Right kidney (tissue), 9 donors: Measurements from ENCODE around the gene PKP2.
A peak's percentile ranks its signal among the peaks of the same experiment; 100 is the strongest.

ENCODE experiments used
- DNase-seq: peaks from one replicate; pipeline ENCODE4 v3.0.0-alpha.2; 2016
- long read RNA-seq, 8 donors: transcript quantifications; one replicate each; lab custom pipeline, GENCODE V29; 2026

PKP2 gene
- long read RNA-seq, donor 1, full-length matches to known transcripts: 5 of 5 reads
- long read RNA-seq, donor 1, partial matches to known transcripts: 0 of 5 reads
- long read RNA-seq, donor 1, other reads (novel, unspliced or antisense): 0 of 5 reads
- long read RNA-seq, donor 2, full-length matches to known transcripts: 1 of 1 reads
- long read RNA-seq, donor 2, partial matches to known transcripts: 0 of 1 reads
- long read RNA-seq, donor 2, other reads (novel, unspliced or antisense): 0 of 1 reads
- long read RNA-seq, donor 3, full-length matches to known transcripts: 2 of 2 reads
- long read RNA-seq, donor 3, partial matches to known transcripts: 0 of 2 reads
- long read RNA-seq, donor 3, other reads (novel, unspliced or antisense): 0 of 2 reads
- long read RNA-seq, donor 4, full-length matches to known transcripts: 9 of 14 reads
- long read RNA-seq, donor 4, partial matches to known transcripts: 5 of 14 reads
- long read RNA-seq, donor 4, other reads (novel, unspliced or antisense): 0 of 14 reads
- long read RNA-seq, donor 5, full-length matches to known transcripts: 3 of 3 reads
- long read RNA-seq, donor 5, partial matches to known transcripts: 0 of 3 reads
- long read RNA-seq, donor 5, other reads (novel, unspliced or antisense): 0 of 3 reads
- long read RNA-seq, donor 6, full-length matches to known transcripts: 4 of 4 reads
- long read RNA-seq, donor 6, partial matches to known transcripts: 0 of 4 reads
- long read RNA-seq, donor 6, other reads (novel, unspliced or antisense): 0 of 4 reads
- long read RNA-seq, donor 7, full-length matches to known transcripts: 4 of 15 reads
- long read RNA-seq, donor 7, partial matches to known transcripts: 11 of 15 reads
- long read RNA-seq, donor 7, other reads (novel, unspliced or antisense): 0 of 15 reads
- long read RNA-seq, donor 8, full-length matches to known transcripts: 3 of 3 reads
- long read RNA-seq, donor 8, partial matches to known transcripts: 0 of 3 reads
- long read RNA-seq, donor 8, other reads (novel, unspliced or antisense): 0 of 3 reads

GRCh38 chr12:32896432-32897280 lies at the start of gene PKP2:
TSS of gene PKP2 (minus strand) at chr12:32896777. CDS start at chr12:32896731, 46 bp downstream.
- peak; percentile 87 for DNase-seq

GRCh38 chr12:32944195-32944594 lies 47.6 kb upstream of the PKP2 start:
- no peak for DNase-seq

DNA sequence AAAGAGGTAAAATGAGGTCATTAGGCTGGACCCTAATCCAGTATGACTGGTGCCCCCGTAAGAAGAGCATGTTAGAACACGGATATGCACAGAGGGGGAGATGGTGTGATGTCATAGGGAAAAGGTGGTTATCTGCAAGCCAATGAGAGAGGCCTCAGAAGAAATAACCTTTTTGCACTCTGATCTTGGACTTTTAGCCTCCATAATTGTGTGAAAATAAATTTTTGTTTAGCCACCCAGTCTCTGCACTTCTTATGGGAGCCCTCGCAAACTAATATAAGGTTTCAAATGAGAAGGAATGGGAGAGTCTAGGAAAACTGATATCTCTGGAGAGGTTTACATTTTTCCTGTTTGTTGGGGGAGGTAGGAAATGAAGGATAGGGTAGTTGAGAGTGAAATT lies 43.2 kb upstream of the PKP2 start:
- DNase-seq: no peak

DNA sequence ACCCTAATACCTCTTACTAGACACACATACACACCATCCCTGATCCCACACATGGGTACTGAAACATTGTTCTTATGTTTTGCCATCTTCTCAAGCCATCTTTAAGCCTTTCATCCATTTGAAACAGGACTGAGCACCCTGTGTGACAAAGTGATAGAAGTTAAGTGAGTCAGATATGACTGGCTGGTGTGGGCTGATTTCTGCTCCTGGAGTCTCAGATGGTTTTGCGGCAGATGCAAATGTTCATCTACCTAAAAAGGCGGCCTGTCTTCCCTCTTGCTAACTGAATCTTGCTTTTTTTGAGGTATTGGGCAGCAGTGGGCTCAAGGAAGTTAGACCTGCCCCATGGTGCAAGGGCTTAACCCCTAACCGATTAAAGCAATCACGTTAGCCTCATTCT lies 30.4 kb upstream of the PKP2 start:
- no peak for DNase-seq

DNA sequence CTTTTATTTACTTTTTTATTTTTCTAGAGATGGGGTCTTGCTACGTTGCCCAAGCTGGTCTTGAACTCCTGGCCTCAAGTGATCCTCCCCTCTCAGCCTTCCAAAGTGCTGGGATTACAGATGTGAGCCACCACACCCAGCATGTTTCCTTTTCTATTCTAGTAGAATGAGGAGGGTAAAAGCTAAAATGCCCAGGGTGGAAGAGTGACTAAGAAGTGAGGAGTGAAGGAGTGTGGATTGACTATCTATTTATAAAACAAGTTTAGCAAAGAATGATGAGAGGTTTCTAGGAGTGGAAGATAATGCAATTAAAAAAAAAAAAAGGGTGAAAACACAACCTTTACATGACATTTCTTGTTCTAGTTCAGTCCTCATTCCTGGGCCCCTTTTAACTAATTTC lies 29.8 kb upstream of the PKP2 start:
- no peak for DNase-seq

DNA sequence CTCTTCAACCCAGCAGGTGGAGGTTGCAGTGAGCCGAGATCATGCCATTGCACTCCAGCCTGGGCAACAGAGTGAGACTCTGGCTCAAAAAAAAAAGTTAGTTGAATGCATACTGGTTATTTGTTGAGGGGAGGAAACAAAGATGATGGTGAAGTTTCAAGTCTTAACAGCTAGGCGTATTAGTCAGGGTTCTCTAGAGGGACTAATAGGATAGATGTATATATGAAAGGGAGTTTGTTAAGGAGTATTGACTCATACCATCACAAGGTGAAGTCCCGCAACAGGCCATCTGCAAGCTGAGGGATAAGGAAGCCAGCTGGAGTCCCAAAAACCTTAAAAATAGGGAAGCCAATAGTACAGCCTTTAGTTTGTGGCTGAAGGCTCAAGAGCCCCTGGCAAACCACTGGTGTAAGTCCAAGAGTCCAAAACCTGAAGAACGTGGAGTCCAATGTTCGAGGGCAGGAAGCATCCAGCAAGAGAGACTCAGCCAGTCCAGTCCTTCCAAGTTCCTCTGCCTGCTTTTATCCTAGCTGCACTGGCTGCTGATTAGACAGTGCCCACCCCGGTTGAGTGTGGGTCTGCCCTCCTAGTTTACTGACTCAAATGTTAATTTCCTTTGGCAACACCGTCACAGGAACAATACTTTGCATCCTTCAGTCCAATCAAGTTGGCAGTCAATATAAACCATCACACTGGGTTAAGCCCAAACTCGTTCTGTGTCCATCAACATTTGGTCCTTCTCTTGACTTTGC lies 26.1 kb upstream of the PKP2 start:
- DNase-seq: no peak

GRCh38 chr12:32921397-32921796 lies 24.8 kb upstream of the PKP2 start:
- DNase-seq: no peak

DNA sequence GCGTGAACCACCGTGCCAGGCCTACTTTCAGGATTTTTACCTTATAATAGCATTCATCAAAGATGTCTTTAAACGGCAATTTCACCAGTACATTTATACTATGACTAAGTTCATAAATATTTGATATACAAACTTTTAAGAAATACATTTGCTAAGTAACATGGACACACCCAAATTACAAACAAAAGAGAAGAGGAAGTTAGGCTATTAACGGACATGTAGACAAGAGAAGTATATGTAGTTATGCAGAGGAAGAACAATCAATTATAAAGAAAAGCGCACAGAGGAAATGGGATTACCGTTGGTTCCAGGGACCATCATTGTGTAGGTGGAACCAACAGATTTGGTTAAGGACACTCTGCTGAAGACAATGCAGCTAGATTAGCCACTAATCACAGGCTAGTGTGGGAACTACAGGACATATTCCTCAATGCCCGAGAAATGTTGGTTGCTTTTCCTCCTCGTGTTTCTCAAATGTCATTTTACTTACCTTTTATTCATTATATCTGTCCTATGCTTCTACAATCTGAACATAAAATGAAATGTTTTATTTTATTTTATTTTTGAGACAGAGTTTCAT lies 24.0 kb upstream of the PKP2 start:
- DNase-seq: no peak

DNA sequence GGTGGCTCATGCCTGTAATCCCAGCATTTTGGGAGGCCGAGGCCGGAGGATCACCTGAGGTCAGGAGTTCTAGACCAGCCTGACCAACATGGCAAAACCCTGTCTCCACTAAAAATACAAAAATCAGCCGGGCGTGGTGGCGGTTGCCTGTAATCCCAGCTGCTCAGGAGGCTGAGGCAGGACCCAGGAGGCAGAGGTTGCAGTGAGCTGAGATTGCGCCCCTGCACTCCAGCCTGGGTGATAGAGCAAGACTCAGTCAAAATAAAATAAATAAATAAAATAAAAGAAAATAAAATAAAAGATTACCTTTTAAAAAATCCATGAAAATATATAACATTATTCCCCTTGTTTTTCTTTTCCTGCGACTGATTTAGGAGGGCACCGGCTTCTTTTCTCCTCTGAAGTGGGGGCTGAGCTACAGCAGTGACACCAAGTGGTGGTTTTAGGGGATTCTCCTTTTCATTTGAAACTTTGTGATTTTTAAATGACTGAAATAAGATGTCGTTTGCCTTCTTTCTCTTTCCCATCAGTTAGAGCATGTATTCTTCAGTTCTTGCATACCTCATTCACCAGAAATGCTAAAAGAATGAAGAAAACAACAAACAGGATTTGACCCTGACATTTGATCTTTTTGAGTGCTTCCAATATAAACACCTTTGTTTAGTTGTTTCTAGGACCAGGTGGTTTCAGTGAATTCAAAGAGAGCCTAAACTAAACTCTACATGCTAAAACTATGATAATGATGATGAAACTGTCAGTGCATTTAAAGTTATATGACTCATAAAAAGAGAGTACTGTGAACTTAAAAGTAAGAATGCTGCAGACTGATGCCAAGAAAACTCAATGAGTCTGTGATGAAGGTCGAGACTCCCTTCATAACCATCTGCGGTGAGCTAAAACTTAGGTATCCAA lies 22.6 kb upstream of the PKP2 start:
- peak; percentile 23 for DNase-seq

- DNase-seq: no peak
Observed at GRCh38 chr12:32917094-32917611, 20.6 kb upstream of the PKP2 start.

DNA sequence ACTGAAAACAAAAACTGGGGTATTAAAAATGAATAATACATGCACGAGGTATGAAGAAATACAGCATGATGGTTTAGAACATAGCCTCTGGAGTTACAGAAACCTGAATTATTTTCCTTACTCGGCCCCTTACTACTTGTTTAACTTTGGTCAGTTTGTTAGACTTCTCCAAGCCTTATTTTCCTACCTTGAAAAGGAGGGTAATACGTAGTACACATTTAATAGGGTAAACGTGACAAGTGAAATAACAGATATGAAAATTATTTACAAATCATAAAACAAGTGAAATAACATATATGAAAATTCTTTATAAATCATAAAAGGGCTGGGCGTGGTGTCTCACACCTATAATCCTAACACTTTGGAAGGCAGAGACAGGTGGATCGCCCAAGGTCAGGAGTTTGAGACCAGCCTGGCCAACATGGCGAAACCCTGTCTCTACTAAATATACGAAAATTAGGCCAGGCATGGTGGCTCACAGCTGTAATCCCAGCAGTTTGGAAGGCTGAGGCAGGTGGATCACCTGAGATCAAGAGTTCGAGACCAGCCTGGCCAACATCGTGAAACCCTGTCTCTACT lies 11.4 kb upstream of the PKP2 start:
- DNase-seq: no peak

DNA sequence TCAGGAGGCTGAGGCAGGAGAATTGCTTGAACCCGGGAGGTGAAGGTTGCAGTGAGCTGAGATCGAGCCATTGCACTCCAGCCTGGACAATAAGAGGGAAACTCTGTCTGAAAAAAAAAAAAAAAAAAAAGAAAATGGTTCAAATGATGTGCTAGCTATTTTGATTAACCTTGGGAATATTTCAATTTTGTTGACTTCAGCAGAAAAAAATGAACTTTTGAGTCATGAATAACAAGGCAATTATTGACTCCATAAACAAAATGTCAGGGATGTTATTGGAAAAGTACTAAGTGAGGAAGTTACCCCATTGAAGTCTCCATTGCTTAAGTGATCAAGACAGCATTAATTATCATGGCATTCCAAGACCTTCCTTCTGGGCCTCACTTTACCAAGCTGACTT lies 10.6 kb upstream of the PKP2 start:
- no peak for DNase-seq

GRCh38 chr12:32906399-32907165 lies 10.0 kb upstream of the PKP2 start:
- no peak for DNase-seq

DNA sequence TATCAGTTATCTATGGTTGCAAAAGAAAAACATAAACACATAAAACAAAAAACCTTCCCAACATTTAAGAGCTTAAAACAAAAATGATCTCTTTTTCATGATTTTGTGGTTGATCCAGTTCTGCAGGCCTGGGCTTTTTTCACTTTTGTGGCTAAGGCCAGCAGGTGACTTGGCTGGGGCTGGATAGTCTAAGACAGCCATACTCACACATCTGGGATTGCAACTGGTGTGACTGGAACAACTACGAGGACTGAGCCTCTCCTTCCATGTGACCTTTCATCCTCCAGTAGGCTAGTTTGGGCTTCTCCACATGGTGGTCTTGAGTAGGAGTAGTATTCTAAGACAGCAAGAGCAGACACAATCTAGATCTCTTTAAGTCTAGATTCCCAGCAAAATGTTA lies 7.2 kb upstream of the PKP2 start:
- no peak for DNase-seq

GRCh38 chr12:32903318-32903717 lies 6.7 kb upstream of the PKP2 start:
- DNase-seq: no peak

DNA sequence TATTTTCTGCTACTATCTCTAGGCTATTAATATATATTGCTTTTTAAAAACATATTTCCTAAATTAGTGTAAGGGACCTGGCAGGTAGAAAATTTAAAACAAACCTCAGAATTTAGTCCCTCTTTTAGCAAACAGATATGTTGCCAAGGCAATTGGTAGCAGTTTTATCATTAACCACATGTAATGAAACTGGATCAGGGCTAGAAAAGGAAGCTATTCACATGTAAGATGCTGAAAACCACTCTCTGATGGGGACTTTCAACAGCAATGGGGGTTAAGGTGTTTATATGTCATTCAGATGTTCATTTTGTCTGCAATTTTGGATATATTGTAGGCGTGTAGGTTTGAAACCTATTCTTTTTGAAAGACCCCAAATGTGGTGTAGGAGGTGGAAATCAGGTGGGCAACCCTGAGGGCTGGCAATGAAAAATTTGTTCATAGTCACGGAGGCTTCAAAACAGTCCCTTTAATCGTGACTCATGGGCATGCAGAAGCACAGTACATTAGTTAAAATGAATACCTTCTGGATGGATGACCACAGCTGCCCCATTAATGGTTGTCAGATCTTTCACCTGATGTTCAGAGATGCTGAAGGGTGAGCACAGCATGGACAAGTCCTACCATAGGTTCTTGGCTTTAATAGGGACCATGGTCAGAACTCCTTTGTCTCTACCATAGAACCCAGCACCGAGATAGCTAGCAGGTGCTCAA lies 5.9 kb upstream of the PKP2 start:
- no peak for DNase-seq

- no peak for DNase-seq
Observed at GRCh38 chr12:32901553-32901952, 5.0 kb upstream of the PKP2 start.
